ENCODE results near the gene CACFD1. TPM values are rescaled to one million over a fixed set of nuclear protein-coding genes. Genes with fewer than 3 reads are reported as not detected.

The CACFD1 gene
- total RNA-seq, 2 donors from 2014 or later: 15.8 to 19.5 TPM

DNA sequence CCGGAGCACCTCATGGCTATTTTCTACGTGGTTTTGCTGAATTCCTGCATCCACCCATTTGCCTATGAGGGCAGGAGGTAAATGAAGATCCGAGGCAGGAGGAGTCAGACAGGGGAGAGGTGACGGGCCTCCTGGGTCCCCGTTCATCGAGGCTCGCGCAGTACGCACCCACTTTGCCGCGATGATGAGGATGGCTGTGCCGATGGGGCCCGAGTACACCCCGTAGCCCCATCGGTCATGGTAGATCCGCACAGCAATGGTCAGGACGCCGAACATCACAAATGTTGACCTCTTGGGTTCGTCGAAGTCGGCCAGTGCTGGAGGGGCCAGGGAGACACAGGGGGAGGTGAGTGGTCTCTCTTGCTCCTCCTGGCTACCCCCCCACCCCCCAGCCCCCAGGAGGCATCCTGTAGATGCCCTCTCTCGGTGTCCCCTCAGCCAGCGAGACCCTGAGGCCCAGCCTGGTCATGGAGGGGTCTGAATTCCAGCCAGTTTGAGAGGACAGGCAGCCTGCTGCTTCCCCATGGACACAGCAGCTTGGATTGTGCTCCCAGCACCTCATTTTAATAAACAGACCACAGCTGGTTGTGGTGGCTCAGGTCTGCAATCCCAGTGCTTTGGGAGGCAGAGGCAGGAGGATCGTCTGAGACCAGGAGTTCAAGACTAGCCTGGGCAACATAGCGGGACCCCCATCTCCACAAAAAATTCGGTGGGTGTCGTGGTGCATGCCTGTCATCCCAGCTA, 59.1 kb downstream of the CACFD1 start:
- no peak overlapping the region for H3K4me3 ChIP-seq
- H3K9me3 ChIP-seq: no peaks in the 10 kb centered on the region
- DNase-seq (ENCODE audit: low spot score): no peak
- no peaks in the 10 kb centered on the region for H3K36me3 ChIP-seq
- H3K27ac ChIP-seq: no peak overlapping the region
- no peaks in the 10 kb centered on the region for H3K27me3 ChIP-seq (replicated peaks; ENCODE audit: insufficient read depth)
- no peak for ATAC-seq (ENCODE audit: insufficient number of reproducible peaks, low FRiP score, low read depth)
- peaks cover 5 to 14% of the 10 kb centered on the region in 2 donors for H3K4me1 ChIP-seq (ENCODE audit: control insufficient read depth in 1 of 2, low read depth in 2 of 2)
- TF ChIP-seq, protein P1, sequence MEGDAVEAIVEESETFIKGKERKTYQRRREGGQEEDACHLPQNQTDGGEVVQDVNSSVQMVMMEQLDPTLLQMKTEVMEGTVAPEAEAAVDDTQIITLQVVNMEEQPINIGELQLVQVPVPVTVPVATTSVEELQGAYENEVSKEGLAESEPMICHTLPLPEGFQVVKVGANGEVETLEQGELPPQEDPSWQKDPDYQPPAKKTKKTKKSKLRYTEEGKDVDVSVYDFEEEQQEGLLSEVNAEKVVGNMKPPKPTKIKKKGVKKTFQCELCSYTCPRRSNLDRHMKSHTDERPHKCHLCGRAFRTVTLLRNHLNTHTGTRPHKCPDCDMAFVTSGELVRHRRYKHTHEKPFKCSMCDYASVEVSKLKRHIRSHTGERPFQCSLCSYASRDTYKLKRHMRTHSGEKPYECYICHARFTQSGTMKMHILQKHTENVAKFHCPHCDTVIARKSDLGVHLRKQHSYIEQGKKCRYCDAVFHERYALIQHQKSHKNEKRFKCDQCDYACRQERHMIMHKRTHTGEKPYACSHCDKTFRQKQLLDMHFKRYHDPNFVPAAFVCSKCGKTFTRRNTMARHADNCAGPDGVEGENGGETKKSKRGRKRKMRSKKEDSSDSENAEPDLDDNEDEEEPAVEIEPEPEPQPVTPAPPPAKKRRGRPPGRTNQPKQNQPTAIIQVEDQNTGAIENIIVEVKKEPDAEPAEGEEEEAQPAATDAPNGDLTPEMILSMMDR (IDR thresholded peaks at IDR 0.05): no peak

DNA sequence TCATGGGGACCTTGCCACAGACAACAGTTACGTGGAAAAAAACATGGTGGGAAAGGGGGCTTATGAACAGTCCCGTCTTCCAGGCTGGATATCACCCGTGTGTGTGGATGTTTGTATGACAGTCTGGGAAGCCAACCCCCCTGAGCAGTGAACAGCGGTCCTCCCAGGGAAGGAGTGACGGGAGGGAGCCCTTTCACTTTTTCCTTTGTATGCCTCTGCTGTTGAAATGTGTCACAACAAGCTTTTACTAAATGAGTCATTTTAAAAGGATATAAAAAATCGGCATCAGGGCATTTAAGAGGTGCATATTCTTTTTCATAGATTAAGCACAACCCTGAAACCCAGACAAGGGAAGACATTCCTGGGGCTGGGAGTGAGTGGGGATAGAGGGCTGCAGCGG, 59.9 kb downstream of the CACFD1 start:
- Histone ChIP-seq H3K36me3 (no peaks in the 10 kb centered on the region), H3K4me3 (no peak overlapping the region), H3K9me3 (no peaks in the 10 kb centered on the region), H3K27ac (no peak overlapping the region), H3K4me1 (ENCODE audit: control insufficient read depth in 1 of 2, low read depth in 2 of 2) (peaks cover under 1 to 9% of the 10 kb centered on the region in 2 donors), H3K27me3 (replicated peaks; ENCODE audit: insufficient read depth) (no peaks in the 10 kb centered on the region)
- TF ChIP-seq, protein P1 (IDR thresholded peaks at IDR 0.05): no peak
- no peak for ATAC-seq (ENCODE audit: insufficient number of reproducible peaks, low FRiP score, low read depth)
- DNase-seq (ENCODE audit: low spot score): no peak

DNA sequence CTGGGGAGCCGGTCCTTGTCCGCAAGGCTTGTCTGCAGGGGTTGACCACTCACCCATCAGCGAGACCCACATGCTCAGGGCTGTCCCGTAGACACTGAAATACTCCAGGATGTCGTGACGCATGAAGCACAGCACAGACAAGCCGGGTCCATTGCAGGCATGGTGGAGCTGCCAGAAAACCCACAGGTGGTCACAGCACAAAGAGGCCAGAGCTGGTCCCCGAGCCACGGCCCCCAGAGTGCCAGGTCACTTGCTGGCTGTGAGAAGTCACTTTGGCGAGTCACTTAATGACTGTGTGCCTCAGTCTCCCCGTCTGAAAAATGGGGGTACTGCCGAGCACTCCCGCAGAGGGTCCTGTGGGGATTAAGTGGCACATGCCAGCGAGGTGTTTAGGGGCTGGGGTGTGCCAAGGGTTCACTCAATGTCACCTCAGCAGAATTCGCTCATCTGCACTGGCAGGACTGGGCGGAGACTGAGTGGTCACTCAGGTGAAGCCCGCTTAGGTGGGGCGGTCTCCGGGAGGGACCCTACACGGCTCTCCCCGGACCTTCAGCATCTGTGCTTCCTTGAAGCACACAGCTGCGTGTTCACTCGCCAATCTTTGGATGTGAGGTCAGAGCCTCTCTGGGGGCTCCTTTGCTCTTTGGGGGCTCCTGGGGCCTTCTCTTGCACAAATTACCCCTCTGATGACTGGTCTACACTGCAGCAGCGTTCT, 60.5 kb downstream of the CACFD1 start:
- H3K36me3 ChIP-seq: no peaks in the 10 kb centered on the region
- DNase-seq (ENCODE audit: low spot score) (no peak), ATAC-seq (ENCODE audit: insufficient number of reproducible peaks, low FRiP score, low read depth) (no peak)
- TF ChIP-seq, protein P1 (IDR thresholded peaks at IDR 0.05): no peak
- no peak overlapping the region for H3K27ac ChIP-seq
- no peaks in the 10 kb centered on the region for H3K9me3 ChIP-seq
- peaks cover 0 to 3% of the 10 kb centered on the region in 2 donors for H3K4me1 ChIP-seq (ENCODE audit: control insufficient read depth in 1 of 2, low read depth in 2 of 2)
- no peak overlapping the region for H3K4me3 ChIP-seq
- no peaks in the 10 kb centered on the region for H3K27me3 ChIP-seq (replicated peaks; ENCODE audit: insufficient read depth)

Other genes starting within 250 kb of the CACFD1 start
- under 1 TPM; 0.14 to 0.21 TPM for gene ABO, start 184.8 kb upstream of the CACFD1 start, total RNA-seq
- 10 to 100 TPM; 11.6 to 46.1 TPM for gene SURF6, start 123.8 kb upstream of the CACFD1 start, total RNA-seq
- 10 to 100 TPM; 50.0 to 51.2 TPM for gene MED22, start 111.8 kb upstream of the CACFD1 start, total RNA-seq
- gene RPL7A, start 111.8 kb upstream of the CACFD1 start, total RNA-seq: 100 to 1,000 TPM; 889 to 895 TPM
- gene SURF1, start 103.5 kb upstream of the CACFD1 start, total RNA-seq: 10 to 100 TPM; 47.6 to 66.6 TPM
- 10 to 100 TPM in 1 of 2 donors, 1 to 10 TPM in 1; 7.0 to 13.3 TPM for gene SURF2, start 103.4 kb upstream of the CACFD1 start, total RNA-seq
- 100 to 1,000 TPM; 152 to 154 TPM for gene SURF4, start 83.9 kb upstream of the CACFD1 start, total RNA-seq
- under 1 TPM in 1 of 2 donors, not detected in 1; 0.42 TPM for gene STKLD1, start 83.6 kb upstream of the CACFD1 start, total RNA-seq
- 10 to 100 TPM in 1 of 2 donors, 1 to 10 TPM in 1; 7.7 to 18.6 TPM for gene REXO4, start 42.0 kb upstream of the CACFD1 start, total RNA-seq
- 1 to 10 TPM; 1.3 to 6.0 TPM for gene ADAMTS13, start 37.6 kb upstream of the CACFD1 start, total RNA-seq
- 1 to 10 TPM; 4.6 to 8.8 TPM for gene SLC2A6, start 19.1 kb downstream of the CACFD1 start, total RNA-seq
- not detected for gene MYMK, start 65.0 kb downstream of the CACFD1 start, total RNA-seq
- 1 to 10 TPM; 2.8 to 5.5 TPM for gene ADAMTSL2, start 74.7 kb downstream of the CACFD1 start, total RNA-seq
- not detected for gene FAM163B, start 149.4 kb downstream of the CACFD1 start, total RNA-seq
- gene DBH, start 176.4 kb downstream of the CACFD1 start, total RNA-seq: not detected

Data from thoracic aorta (tissue), 2 donors.